Parathyroid adenoma (tissue), 2 donors: ENCODE results near the gene CD36.

ENCODE experiments used
- H2AFZ ChIP-seq: fragments of 300-600 bp; sonication (generic); one replicate; pipeline ENCODE4 v1.7.0; 2017; ENCODE audit warnings: antibody characterized with exemption, mild to moderate bottlenecking
- H3K27ac ChIP-seq: fragments of 300-600 bp; sonication (generic); one replicate; pipeline ENCODE4 v1.7.0; 2017
- H3K27me3 ChIP-seq: fragments of 300-600 bp; sonication (generic); one replicate; pipeline ENCODE4 v1.7.0; 2017; ENCODE audit warnings: low read length; ENCODE audit not compliant: control insufficient read depth, insufficient read depth
- H3K36me3 ChIP-seq: fragments of 300-600 bp; sonication (generic); one replicate; pipeline ENCODE4 v1.7.0; 2017; ENCODE audit warnings: low read length; ENCODE audit not compliant: control insufficient read depth, insufficient read depth
- H3K4me1 ChIP-seq: fragments of 300-600 bp; sonication (generic); one replicate; pipeline ENCODE4 v1.7.0; 2017; ENCODE audit warnings: control low read depth
- H3K4me2 ChIP-seq: fragments of 300-600 bp; sonication (generic); one replicate; pipeline ENCODE4 v1.7.0; 2017; ENCODE audit warnings: low read length
- H3K4me3 ChIP-seq: fragments of 300-600 bp; sonication (generic); one replicate; pipeline ENCODE4 v1.7.0; 2017; ENCODE audit warnings: low read depth, low read length
- H3K79me2 ChIP-seq: fragments of 300-600 bp; sonication (generic); one replicate; pipeline ENCODE4 v1.7.0; 2017; ENCODE audit warnings: control low read depth
- H3K9ac ChIP-seq: fragments of 300-600 bp; sonication (generic); one replicate; pipeline ENCODE4 v1.7.0; 2017; ENCODE audit warnings: mild to moderate bottlenecking
- H3K9me3 ChIP-seq: fragments of 300-600 bp; sonication (generic); one replicate; pipeline ENCODE4 v1.7.0; 2017; ENCODE audit warnings: low read length; ENCODE audit not compliant: control insufficient read depth
- TF ChIP-seq, protein P1 (sequence below): fragments of 300-600 bp; sonication (generic); IDR thresholded peaks from one replicate; pipeline ENCODE4 v1.7.0; 2017; ENCODE audit warnings: antibody characterized with exemption, mild to moderate bottlenecking
- donor health status: primary hyperparathyroidism.

The CD36 gene

DNA sequence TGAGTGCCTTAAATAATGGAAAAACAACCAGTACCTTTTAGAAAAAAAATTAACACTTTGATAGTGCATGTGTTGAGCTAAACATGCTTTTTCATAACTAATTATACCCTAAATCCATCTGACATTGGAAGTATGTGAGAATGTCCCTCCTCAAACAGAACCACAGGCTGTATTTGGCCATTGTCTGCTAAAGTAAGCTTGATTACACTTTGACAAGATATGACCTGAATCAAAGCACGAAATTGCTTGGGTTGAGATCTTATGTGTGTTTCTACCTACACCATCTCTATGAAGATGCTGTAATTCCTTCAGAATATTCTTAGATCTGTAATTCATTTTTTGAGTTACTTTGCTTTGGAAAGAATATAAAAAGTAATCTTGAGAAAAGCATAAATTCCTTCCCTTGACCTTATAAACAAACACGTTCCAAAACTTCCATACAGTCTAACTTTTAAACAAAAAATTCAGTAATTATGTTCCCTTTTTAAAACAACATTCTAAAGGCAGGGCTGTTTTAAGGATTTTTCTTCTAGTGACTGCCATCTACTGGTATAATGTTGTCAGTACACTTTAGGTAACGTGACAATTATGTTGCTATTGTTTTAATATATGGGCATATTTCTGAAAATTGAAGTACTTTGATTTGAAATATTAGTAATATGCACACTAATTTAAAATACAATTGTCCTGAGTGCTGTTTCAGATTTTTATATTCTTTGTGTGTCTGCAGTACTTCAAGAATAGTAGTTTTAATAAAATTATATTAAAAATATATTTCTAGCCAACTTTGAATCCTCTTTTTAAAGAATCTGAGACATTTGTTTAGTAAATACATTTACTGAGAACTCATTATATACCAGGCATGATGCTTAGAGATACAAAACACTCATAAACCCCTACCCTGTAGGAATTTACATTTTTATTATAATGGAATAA is 20.9 kb downstream of the CD36 start:
- H3K4me1 ChIP-seq = no peaks in the 10 kb centered on the region

DNA sequence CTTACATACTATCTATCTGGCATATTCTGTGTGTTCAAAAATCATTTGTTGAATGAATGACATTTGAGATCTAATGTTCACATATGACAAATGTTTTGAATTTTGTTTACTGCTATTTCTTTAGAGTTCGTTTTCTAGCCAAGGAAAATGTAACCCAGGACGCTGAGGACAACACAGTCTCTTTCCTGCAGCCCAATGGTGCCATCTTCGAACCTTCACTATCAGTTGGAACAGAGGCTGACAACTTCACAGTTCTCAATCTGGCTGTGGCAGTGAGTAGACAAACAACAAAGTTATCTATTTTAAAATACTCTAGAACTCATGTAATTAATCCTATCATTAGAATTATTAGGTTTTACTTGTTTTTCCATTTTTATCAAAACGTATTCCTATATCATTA is 22.5 kb downstream of the CD36 start:
- H2AFZ ChIP-seq = no peak overlapping the region
- no peak overlapping the region for H3K27ac ChIP-seq
- no peak overlapping the region for H3K9ac ChIP-seq
- H3K9me3 ChIP-seq = no peaks in the 10 kb centered on the region
- H3K4me1 ChIP-seq = no peaks in the 10 kb centered on the region
- no peak overlapping the region for H3K4me3 ChIP-seq
- TF ChIP-seq, protein P1, sequence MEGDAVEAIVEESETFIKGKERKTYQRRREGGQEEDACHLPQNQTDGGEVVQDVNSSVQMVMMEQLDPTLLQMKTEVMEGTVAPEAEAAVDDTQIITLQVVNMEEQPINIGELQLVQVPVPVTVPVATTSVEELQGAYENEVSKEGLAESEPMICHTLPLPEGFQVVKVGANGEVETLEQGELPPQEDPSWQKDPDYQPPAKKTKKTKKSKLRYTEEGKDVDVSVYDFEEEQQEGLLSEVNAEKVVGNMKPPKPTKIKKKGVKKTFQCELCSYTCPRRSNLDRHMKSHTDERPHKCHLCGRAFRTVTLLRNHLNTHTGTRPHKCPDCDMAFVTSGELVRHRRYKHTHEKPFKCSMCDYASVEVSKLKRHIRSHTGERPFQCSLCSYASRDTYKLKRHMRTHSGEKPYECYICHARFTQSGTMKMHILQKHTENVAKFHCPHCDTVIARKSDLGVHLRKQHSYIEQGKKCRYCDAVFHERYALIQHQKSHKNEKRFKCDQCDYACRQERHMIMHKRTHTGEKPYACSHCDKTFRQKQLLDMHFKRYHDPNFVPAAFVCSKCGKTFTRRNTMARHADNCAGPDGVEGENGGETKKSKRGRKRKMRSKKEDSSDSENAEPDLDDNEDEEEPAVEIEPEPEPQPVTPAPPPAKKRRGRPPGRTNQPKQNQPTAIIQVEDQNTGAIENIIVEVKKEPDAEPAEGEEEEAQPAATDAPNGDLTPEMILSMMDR = no peak
- H3K79me2 ChIP-seq = no peaks in the 10 kb centered on the region
- no peaks in the 10 kb centered on the region for H3K36me3 ChIP-seq
- H3K27me3 ChIP-seq = no peaks in the 10 kb centered on the region
- H3K4me2 ChIP-seq = no peak overlapping the region

More for the DNA sequence above, 20.9 kb downstream of the CD36 start:
- Histone ChIP-seq H3K79me2 (no peaks in the 10 kb centered on the region), H3K27ac (no peak overlapping the region), H3K9ac (no peak overlapping the region), H3K27me3 (no peaks in the 10 kb centered on the region), H3K4me2 (no peak overlapping the region), H3K36me3 (no peaks in the 10 kb centered on the region), H2AFZ (no peak overlapping the region), H3K4me3 (no peak overlapping the region), H3K9me3 (no peaks in the 10 kb centered on the region)
- TF ChIP-seq, protein P1 = peak; percentile 77

DNA sequence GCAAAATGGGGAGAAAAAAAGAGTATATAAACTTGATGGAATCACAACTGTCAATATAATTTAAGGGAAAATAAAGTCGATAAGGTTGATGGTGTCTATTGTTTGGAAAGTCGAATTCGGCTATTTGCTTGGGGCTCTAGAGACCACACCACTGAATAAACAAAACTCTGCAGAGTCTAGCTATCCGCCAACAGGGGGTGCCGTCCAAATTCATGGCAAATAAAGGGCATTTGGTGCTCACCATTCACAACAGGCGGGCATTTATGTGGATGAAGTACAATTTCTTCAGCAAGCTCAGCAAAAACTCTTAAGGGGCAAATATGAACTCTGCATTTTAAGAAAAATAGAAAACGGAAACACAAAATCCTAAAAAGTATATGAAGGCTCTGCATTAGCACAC is 23.3 kb downstream of the CD36 start:
- Histone ChIP-seq H3K27ac (no peak overlapping the region), H3K9ac (no peak overlapping the region), H3K4me3 (no peak overlapping the region), H3K9me3 (no peaks in the 10 kb centered on the region), H3K4me1 (no peaks in the 10 kb centered on the region), H3K79me2 (no peaks in the 10 kb centered on the region), H3K4me2 (no peak overlapping the region), H3K27me3 (no peaks in the 10 kb centered on the region), H2AFZ (no peak overlapping the region), H3K36me3 (no peaks in the 10 kb centered on the region)
- TF ChIP-seq, protein P1 = no peak

DNA sequence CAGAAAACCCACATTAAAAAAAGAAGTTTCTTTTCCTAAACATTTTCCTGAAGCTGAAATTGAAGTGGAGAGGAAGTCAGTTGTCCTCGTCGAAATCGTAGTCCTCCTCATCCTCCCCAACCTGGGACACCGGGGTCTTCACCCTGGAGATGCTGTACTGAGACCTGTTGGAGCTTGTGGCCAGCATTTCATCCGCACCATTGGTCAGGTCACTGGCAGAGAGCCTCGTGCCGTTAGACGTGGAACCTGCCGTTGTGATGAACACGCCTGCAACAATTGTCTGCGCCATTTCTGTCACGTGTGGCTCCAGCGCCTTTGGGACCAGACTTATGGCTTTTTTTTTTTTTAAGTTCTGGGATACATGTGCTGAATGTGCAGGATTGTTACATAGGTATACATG is 23.8 kb downstream of the CD36 start:
- no peak overlapping the region for H3K4me2 ChIP-seq
- no peaks in the 10 kb centered on the region for H3K4me1 ChIP-seq
- H3K9me3 ChIP-seq = no peaks in the 10 kb centered on the region
- no peak overlapping the region for H3K4me3 ChIP-seq
- TF ChIP-seq, protein P1 = no peak
- no peak overlapping the region for H2AFZ ChIP-seq
- no peaks in the 10 kb centered on the region for H3K36me3 ChIP-seq
- H3K27me3 ChIP-seq = no peaks in the 10 kb centered on the region
- H3K9ac ChIP-seq = no peak overlapping the region
- no peaks in the 10 kb centered on the region for H3K79me2 ChIP-seq
- H3K27ac ChIP-seq = no peak overlapping the region

DNA sequence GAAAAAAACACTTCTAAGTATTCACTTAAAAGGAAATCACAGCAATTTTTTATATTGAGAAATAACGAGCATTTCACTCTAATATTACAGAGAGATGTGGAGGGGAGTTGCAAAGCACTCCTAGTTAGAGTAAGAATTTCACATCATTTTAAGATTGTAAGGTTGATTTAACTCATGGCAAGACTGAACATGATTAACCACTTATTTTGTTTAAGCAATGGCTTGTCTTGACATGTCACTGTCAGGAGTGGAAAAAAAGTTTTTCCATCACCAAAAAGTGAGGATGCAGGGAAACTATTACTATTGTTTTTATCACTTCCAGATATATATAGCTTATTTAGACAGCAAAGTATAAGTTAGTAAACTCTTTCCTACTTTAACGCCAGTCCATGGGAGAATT is 27.1 kb downstream of the CD36 start:
- H3K36me3 ChIP-seq = no peaks in the 10 kb centered on the region

More for the DNA sequence above, 27.1 kb downstream of the CD36 start:
- Histone ChIP-seq H3K9me3 (no peaks in the 10 kb centered on the region), H3K4me2 (no peak overlapping the region), H3K27ac (no peak overlapping the region), H3K4me3 (no peak overlapping the region), H2AFZ (no peak overlapping the region), H3K27me3 (no peaks in the 10 kb centered on the region), H3K79me2 (no peaks in the 10 kb centered on the region), H3K9ac (no peak overlapping the region), H3K4me1 (no peaks in the 10 kb centered on the region)
- TF ChIP-seq, protein P1 = no peak
